HS-5 (cell line): Measurements from ENCODE around the gene PRR35.

ENCODE experiments used
- DNase-seq: peaks from one replicate; pipeline ENCODE4 v3.0.0-alpha.2; 2012; ENCODE audit warnings: low read depth

The PRR35 gene

DNA sequence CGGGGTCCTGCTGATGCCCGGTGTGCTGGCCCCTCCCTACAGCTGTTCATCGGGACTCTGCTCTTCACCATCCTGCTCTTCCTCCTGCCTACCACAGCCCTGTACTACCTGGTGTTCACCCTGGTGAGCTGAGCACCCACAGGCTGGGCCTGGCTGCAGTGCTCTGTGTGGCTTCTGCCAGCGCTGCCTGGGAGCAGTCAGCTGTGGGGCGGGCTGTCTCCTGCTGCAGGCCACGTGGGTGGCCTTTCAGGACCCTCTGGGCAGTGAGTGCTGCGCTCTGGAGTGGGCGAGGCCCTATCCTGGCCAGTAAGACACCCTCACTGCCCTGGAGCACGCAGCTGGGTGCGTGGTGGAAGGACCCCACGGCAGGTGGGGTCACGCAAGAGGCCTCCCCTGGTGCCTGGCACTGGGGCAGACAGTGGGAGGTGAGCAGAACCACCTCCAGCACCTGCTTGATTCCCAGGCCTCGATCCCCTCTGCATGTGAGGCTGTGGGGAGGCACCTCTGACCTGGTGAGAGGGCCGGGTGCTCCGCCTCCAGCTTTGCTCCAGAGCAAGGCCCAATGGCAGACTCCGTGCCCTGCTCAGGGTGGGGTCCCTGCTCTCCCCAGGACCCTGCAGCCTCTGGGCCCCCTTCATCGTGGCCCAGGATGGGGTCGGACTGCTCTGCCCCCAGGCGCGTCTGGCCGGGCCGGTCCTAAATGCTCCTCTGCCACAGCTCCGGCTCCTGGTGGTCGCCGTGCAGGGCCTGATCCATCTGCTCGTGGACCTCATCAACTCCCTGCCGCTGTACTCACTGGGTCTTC is 20.1 kb downstream of the PRR35 start:
- no peak for DNase-seq

DNA sequence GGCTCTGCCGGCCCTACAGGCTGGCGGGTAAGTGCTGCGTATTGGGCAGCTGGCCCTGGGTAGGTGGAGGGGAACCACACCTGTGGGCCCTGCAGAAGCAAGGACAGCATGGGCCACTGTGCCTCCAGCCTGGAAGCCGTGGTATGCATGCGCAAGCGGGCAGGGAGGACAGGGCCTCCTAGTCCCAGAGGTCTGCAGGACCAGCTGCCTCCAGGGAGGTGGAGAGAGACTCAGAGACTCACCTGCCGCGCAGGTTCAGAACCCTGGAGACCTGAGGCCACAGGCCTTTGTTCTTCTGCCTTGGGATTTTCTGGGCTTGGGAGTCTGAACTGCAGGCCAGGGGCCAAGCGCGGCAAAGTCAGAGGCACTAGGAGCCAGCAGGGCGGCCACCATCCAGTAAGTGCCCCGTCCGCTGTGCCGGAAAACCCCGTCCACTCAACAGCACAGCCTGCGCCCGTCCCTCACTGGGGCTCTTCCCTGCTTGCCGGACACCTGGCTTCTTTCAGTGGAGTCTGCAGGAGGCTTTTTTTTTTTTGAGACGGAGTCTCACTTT is 20.8 kb downstream of the PRR35 start:
- no peak for DNase-seq

DNA sequence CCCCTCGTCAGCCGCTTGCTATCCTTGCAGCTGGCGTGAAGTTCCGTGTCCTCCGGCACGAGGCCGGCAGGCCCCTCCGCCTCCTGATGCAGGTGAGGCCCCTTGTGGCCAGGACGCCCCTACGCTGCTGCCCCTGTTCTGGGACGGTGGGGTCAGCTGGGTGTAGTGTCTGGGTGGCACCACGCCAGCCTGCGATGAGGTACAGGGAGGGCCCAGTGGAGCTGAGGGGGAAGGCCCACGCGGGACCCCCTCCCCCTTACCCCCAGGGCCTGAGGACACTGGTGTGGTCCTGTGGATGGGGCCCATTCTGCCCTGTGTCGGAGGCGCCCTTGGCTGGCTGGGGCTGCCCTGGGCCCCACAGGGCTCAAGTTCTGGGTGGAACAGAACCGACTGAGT is 22.0 kb downstream of the PRR35 start:
- DNase-seq, result no peak

DNA sequence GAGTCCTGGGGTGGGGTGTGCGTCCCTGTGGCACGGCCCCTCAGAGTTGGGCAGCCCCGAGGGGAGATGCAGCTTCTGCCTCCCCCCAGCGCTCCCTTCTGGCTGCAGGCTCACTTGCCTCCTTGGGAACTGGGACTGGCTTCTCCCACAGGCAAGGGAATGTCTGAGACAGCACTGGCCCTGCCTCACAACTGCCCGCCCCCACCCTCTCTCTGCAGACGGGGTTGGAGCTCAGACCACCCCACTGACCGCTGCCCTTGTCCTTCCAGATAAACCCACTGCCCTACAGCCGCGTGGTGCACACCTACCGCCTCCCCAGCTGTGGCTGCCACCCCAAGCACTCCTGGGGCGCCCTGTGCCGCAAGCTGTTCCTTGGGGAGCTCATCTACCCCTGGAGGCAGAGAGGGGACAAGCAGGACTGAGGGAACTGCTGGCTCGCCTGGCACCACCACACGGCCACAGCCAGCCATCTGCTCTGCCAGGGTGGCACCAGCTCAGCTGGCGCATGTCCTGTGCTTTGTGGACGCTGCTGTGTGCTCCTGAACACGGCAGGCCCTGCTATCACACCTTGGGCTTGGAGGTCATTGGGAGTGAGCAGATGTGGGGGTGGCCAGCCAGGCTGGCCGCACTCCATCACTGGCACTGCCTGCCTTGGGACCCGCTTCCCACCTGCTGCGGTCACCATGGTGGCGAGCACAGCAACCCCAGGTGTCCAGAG is 22.6 kb downstream of the PRR35 start:
- DNase-seq, result no peak

DNA sequence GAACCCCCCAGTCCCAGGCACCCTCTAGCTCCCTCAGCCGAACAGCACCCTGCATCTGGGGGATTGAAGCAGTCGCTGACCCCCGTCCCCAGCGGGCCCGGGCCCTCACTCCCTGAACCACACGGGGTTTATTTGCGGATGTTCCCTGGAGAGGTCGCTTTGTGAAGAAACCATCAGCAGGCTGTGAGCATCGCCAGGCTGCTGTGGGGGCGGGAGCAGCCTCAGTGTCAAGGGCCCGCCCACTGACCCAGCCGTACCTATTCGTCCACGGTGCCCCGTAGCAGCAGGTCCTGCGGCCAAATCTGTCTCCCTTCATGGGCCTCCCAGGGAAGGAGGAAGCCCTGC is 23.2 kb downstream of the PRR35 start:
- DNase-seq, result no peak

DNA sequence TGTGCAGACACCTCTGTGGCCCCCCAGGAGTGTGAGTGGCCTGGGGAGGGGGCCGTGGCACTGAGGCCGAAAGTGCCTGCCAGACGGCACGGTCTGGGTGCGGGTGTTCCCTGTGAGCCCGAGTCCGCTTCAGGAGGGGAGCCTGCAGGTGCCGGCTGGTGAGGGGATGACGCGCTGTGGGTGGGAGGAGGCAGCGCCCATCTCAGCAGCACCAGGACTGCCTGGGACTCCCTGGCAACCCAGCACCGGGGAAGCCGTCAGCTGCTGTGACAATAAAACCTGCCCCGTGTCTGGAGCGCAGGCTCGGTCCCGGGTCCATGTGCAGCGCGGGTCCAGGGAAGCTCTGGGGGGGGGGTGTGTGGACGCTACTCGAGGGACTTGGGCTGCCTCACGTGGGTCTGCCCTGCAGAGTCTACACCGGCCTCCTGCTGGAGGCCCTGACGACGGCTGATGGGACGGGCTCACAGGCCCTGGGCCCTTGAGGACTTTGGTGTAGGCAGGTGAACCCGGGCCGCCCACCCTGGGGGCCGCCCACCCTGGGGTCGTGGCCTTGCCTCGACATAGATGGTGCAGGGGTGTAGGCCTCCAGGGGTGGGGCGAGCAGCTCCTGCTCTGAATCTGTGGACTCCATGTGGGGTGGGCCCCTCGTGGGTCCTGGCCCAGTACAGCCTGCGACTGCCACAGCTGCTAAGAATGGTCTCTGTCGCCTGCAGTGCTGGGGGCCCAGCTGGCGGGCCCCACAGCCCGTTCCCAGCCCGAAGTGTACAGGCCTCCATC is 23.8 kb downstream of the PRR35 start:
- DNase-seq, result no peak

DNA sequence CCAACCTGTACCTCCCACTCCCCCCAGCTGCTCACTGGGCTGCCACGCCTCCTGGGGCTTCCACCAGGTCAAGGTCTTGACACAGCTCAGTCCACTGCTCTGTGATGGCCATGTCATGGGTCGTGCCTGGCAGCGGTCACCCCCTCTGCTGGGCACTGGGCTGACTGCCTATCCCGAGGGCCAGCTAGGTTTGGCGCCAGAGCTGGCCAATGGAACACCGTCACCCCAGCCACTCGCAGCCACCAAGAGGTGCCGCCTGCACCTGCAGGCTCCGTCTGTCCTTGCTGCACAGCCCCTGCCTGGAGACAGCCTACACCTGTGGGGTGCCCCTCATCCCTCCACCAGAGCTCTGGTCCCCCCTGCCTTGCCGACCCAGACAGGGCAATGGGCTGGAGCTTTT is 25.2 kb downstream of the PRR35 start:
- DNase-seq, result no peak

DNA sequence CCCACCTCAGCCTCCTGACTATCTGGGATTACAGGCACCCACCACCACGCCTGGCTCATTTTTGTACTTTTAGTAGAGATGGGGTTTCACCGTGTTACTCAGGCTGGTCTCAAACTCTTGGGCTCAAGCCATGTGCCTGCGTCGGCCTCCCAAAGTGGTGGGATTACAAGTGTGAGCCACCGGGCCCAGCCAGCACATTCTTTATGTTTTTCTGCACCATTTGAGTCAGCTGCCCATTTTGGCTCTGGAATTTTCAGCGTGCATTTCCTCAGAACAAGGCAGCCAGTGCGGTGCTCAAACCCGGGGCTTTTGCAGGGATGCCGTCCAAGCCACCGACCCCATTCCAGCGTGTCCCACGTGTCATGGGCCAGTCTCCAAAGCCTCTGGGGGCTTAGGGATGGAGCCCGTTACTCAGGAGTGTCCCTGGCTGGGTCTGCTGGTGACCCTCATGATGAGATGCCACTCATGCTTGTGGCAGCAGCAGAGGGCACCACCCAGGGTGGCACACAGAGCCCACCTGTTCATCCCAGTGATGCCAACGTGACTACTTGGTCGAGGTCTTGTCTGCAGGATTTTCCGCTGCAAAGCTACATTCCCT is 26.0 kb downstream of the PRR35 start:
- DNase-seq, result no peak

DNA sequence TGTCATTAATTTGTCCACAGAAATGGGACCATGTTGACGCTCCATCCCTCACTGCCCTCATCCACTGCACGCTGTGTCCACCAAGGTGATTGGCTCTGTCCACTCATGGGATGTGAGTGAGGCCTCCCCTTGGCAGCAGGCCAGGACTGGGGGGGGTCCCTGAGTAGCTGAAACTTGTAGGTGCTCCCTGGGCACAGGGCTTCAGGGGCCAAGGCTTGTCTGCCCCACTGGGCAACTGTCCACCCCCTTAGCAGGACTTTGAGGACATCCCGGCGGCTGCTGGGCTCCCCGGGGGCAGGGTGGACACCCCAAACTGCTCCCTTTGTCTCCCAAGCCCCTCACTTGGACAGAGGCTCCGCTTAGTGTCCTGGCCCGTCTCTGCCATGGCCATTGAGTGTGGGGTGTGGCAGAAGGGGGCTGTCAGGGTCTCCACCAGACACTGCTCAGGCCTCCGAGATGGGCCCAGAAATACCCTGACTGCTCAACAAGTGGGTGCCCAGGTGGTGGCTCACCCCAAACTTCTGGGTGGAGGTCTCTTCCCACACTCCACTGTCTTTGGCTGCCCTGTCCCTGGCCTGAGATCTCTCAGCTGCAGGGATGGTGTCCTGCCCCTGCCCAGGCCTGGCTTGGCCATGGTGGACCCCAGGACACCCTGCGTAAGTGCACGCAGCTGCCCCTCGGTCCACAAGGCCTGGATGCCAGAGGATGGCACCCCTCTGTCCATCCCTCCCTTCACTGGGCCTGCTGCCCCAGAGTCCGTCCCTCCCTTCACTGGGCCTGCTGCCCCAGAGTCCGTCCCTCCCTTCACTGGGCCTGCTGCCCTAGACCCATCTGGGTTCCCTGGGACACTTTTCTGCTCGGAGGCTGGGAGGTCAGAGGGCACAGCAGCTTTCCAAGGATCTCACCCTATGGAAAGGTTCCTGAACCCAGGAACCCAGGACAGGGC is 26.7 kb downstream of the PRR35 start:
- no peak for DNase-seq

DNA sequence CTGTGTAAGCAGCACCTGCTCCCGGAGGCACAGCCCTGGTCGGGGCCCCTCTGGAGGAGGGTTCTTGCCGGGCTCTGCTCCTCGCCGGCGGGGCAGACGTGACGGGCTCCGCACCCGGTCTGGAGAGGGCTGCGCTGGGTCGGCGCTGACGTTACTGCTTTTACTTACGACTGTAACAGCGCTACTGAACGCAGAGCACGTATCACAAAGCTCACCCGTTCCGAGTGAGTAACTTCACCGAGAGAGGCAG is 28.4 kb downstream of the PRR35 start:
- DNase-seq, result no peak

DNA sequence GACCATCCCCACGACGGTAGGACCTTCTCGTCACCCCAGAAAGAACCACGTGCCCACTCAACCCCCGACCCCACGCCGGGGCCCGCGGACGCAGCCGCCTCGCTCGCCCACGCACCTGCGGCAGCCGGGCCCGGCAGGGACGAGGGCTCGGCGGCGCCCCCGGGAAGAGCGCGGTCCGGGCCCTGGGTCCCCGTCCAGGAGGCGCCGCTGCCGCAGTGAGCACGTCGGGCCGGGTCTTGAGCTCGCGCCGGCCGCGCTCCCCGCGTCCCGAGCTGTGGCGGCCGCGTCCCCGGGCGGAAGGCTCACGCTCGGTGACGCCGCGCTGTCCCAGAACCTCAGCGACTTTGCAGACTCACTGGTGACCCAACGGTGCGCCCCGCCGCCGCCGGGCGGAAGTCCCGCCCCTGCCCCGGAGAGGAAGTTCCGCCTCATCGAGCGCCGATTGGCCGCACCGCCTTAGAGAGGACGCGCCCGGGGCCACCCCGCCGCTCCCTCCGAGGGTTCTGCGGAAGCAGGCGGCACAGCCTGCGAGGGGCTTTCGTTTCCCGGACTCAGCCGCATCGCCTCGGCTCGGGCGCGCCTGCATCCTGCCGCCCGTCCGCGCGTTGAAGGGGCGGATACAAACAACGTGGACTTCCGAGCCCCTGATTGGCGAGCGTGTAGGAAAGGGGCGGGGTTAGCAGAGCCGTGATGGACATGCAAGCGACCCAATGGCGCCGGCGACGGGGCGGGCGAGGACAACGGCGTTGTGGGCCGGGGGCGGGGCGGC is 28.9 kb downstream of the PRR35 start:
- peak; percentile 81 for DNase-seq

DNA sequence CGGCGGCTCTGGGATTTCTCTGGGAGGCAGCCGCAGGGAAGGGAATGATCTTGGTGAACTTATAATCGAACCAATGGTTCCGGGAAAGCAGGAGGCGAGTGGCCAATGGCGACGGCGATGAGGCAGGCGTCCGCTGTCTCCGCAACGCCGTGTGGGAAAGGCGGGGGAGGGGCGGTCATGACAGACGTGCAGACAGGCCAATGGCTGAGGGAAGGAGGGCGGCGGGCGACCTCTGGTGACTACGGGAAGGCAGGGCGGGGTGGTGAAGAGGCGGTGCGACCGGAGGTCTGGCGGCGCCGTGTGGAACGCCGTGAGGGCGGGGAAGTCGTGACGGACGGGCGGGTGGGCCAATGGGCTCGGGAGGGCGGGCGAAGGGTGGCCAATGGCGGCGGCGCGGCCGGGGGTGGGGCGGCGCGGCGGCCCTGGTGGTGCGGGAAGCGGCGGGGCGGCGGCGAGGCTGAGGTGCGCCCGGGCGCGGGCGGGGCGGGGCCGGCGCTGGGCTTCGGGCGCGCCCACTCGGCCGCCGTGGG is 29.5 kb downstream of the PRR35 start, which contains the start of gene RAB40C:
TSS of gene RAB40C (plus strand) at position 409 of the 530 bp plus-strand sequence. CDS start 226 bp downstream, outside the sequence.
- DNase-seq, result peak; percentile 87

DNA sequence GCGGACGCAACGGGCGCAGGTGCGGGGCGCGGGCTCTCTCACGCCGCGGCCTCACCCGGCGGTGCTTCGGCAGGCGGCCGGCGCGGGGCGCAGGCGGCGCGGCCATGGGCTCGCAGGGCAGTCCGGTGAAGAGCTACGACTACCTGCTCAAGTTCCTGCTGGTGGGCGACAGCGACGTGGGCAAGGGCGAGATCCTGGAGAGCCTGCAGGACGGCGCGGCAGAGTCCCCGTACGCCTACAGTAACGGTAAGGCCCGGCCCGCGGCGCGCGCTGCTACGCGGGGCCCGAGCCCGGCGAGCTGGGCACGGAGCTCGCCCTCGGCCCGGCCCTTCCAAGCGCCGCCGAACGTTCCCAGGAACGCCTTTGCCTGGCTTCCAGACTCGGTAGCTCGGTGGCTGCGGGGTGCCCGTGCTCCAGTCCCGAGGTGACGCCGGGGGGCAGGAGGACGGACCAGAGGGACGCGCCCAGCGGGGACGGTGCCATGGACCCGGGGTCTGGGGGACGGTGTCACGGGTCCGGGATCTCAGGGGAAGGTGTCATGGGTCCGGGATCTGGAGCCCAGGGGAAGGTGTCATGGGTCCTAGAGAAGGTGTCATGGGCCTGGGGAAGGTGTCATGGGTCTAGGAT is 30.1 kb downstream of the PRR35 start:
- no peak for DNase-seq

DNA sequence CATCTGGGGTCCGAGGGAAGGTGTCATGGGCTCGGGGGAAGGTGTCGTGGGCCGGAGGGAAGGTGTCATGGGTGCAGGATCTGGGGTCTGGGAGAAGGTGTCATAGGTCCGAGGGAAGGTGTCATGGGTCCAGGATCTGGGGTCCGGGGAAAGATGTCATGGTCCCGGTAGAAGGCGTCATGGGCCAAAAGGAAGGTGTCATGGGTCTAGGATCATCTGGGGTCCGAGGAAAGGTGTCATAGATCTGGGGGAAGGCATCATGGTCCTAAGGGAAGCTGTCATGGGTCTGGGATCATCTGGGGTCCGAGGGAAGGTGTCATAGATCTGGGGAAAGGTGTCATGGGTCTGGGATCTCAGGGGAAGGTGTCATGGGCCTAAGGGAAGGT is 30.6 kb downstream of the PRR35 start:
- DNase-seq, result no peak

DNA sequence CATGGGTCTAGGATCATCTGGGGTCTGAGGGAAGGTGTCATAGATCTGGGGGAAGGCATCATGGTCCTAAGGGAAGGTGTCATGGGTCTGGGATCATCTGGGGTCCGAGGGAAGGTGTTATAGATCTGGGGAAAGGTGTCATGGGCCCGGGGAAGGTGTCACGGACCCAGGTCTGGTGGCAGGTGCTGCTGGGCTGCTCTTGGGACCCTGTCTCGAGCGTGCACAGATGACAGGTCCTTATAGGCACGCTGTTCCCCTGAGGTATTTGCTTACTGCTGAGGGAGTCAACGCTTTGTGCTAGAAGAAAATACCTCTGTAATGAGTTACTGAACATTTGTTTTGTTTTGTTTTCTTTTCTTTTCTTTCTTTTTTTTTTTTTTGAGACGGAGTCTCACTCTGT is 31.0 kb downstream of the PRR35 start:
- no peak for DNase-seq

DNA sequence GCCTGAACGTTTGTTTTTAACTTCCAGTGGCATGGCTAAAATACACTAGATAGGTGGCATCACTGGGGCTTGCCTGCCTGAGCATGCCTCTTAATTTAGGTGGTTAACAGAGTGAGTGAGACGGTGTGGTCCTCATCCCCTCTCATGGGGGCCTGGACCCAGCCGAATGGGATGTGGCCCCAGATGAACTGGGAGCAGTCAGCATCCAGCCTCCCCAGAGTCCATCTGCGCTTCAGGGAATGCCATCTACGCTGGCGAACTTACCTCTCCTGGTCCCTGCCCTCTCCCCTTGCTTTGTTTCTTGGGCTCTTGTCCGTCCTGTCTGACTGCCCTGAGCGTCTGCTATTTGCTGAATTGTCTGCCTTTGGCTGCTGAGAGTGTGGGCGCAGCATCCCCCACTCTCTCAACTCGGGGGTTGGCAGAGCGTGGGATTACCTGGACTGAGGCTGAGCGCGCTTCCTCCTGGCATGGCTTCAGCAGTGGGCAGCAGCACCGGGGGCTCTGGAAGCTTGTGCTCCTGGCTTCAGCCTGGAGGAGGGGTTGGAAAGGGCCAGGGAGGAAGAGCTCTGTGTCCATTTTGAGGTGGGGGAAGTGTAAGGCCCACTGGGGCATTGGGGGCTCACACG is 31.8 kb downstream of the PRR35 start:
- no peak for DNase-seq

DNA sequence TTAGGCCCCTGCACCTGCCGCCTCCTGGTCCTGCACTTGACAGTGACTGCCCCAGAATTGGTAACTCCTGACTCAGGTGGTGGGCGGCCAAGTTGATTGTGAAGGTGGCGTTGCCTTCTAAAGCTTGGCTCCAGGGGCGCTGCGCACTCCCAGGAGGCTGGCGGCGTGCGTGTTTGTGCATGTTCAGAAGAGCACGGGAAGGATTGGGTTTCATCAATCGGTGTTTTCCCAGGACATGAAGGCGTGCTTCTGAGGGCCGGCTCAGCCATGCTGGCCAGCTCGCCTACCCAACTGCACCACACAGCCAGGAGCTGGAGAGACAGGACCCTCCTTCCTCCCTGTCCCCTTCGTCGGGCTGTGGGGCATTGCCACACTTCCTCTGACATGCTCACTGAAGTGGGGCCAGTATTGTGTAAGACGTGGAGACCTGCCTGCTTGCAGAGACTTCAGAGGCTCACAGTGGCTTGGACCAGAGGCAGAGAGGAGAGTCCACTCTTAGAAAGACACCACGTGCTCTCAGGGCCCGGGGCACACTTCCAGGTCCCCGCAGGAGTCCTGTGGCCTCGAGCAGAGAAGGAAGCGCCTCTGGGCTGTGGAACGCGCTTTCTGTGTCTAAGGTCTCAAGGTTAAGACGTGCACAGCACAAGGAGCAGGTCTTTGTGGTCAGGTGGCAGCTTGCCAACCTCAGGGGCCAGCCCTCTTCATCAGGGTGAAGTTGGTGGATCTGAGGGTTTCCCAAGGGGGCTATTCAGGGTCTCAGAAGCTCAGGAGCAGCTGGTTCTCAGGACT is 32.5 kb downstream of the PRR35 start:
- DNase-seq, result no peak

DNA sequence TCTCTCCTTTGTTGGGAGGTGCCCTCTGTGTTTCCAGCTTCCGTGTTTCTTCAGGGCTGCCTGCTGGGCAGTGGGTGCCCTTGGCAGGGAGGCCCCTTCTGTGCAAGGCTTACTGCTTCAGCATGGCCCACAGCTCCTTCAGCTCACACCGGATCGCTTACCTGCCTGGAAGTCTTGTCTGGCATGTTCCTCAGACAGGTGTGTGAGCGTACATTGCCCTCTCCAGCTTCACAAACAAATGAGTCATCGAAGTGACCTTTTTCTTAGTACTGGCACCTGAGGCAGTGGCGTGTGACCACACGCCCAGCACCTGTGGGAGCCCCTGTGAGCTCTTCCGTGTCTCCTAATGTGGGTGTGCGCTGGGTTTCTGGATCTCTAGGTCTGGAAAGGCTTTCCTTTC is 33.2 kb downstream of the PRR35 start:
- no peak for DNase-seq

DNA sequence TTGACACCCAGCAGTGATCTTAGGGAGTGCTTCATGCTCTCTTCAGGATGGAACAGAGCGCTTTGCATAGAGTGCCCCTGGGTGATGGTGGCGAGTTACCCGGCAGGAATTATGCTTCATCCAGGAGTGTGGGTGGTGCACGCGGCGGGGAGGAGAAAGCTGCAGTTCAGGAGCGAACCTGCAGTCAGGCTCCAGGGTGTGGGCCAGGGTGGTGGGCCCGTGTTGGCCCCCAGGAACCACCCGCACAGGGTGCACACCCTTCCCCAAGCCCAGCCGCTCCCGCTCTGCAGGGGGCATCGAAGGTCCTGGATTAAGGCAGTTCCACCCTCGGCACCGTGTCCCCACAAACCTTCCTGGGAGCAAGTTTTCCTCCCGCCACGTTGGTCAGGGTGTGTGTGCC is 33.6 kb downstream of the PRR35 start:
- DNase-seq, result no peak
